ENCODE measurements around the gene DOLK. TPM values are rescaled to one million over a fixed set of nuclear protein-coding genes. Genes with fewer than 3 reads are reported as not detected.
A peak's percentile ranks its signal among the peaks of the same experiment; 100 is the strongest.

DOLK gene
- total RNA-seq, 4 donors from 2014 or later: 12.8 to 21.2 (median 16.2) TPM

GRCh38 chr9:128913048-128913900 is 34.1 kb downstream of the DOLK start:
- peaks cover 17 to 82% (median 37%) of the 10 kb centered on the region in 3 donors for H3K36me3 ChIP-seq
- H3K9me3 ChIP-seq: no peaks in the 10 kb centered on the region
- intact Hi-C loops (cut with DNase I): no loop called here
- peak overlapping the region; percentile 74 to 93 (median 91) for H3K27ac ChIP-seq
- peak overlapping the region in 2 of 4 donors; percentile 22 to 35 for H3K4me3 ChIP-seq
- no peaks in the 10 kb centered on the region for H3K27me3 ChIP-seq
- no peak for DNase-seq
- TF ChIP-seq POLR2A (IDR thresholded peaks at IDR 0.05) (no peak), CTCF (IDR thresholded peaks at IDR 0.05) (no peak)
- peaks cover 48 to 91% (median 81%) of the 10 kb centered on the region in 3 donors for H3K4me1 ChIP-seq
- WGBS, 2 donors: 48 to 66% methylated on average over 9 to 12 of the region's 15 CpGs

DNA sequence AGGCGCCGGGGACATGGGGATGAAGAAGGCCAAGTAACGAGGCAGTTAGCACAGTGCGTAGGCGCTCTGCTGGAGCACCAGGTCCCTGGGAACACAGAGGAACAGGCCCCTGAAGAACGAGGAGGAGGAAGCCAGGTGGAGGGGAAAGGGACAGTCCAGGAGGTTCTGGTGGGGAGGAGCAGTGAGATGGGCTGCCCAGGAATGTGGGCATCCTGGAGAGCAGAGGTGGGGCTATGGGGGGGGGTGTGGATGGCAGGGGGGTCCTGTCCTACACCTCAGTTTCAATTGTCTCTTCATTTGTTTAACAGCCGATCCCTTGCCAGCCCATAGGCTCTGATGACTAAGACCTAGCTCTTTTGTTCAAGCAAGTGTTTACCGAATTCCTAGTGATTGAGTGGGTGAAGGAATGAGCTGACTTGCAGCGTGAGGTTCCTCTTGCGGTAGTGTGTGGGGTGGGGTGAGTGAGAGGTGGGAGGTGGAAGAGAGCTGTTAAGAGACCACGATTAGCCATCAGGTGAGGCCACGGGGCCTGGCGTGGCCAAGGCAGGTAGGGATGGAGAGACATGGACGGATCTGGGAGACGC is 35.0 kb downstream of the DOLK start:
- no peaks in the 10 kb centered on the region for H3K27me3 ChIP-seq
- peaks cover 44 to 84% (median 77%) of the 10 kb centered on the region in 3 donors for H3K4me1 ChIP-seq
- 34 to 48% methylated on average over 13 of the region's 15 CpGs for WGBS, 2 donors
- peak overlapping the region in 2 of 4 donors; percentile 22 to 35 for H3K4me3 ChIP-seq
- peak overlapping the region; percentile 74 to 93 (median 91) for H3K27ac ChIP-seq
- H3K36me3 ChIP-seq: peaks cover 24 to 82% (median 46%) of the 10 kb centered on the region in 3 donors
- TF ChIP-seq POLR2A (IDR thresholded peaks at IDR 0.05): peak in 2 of 4 donors; percentile 16 to 34
- no peak for TF ChIP-seq CTCF (IDR thresholded peaks at IDR 0.05)
- DNase-seq: no peak
- no peaks in the 10 kb centered on the region for H3K9me3 ChIP-seq
- intact Hi-C loops (cut with DNase I): no loop called here

DNA sequence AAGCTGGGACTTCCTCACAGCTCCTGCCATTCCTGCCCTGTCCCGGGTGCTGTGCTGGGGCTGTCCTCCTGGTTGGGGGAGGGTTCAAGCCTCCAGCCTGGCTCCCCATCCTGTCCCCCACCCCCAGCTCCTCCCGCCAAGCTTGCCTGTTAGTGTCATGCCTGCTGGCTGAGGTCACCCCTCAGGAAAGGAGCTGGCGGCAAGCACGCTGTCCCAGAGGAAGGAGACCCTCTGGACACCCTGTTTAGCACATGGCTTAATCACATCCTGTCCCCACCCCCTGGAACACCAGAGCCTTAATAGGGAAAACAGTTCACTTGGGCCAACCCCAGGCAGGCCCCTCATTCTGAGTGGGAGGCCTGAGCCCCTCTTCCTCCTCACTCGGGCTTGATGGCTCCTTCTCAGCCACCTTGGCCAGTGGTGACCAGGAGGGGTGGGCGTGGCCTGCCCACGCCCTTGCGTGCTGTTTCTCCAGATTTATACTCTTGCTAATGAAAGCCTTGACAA is 35.8 kb downstream of the DOLK start:
- 8 to 28% methylated on average over 6 to 7 of the region's 8 CpGs for WGBS, 2 donors
- Histone ChIP-seq H3K4me3 (peak overlapping the region in 1 of 4 donors; percentile 35), H3K9me3 (no peaks in the 10 kb centered on the region), H3K4me1 (peaks cover 36 to 76% (median 70%) of the 10 kb centered on the region in 3 donors), H3K36me3 (peaks cover 26 to 85% (median 49%) of the 10 kb centered on the region in 3 donors), H3K27ac (peak overlapping the region; percentile 74 to 93 (median 91)), H3K27me3 (no peaks in the 10 kb centered on the region)
- intact Hi-C loops (cut with DNase I): no loop called here
- no peak for TF ChIP-seq POLR2A (IDR thresholded peaks at IDR 0.05)
- TF ChIP-seq CTCF (IDR thresholded peaks at IDR 0.05): no peak
- no peak for DNase-seq

DNA sequence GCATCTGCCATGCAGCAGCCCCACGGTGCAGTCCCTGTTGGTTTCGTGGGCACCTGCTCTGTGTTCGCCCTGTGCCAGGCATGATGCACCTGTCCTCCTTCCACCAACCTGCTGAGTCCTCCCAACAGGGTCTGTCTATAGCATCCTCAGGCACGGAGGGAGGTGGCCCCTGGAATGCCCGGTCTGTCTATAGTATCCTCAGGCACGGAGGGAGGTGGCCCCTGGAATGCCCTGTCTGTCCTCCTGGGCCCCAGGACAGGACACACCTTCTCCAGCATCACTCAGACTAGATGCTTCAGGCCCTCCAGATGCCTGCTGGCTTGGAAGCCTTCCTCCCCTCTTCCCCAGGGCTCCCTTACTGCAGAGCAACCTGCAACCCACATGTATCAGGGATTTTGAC is 36.5 kb downstream of the DOLK start:
- DNase-seq: no peak
- Histone ChIP-seq H3K4me1 (peaks cover 29 to 71% (median 63%) of the 10 kb centered on the region in 3 donors), H3K27ac (peak overlapping the region; percentile 74 to 93 (median 91)), H3K9me3 (no peaks in the 10 kb centered on the region), H3K27me3 (no peaks in the 10 kb centered on the region), H3K36me3 (peaks cover 26 to 84% (median 44%) of the 10 kb centered on the region in 3 donors), H3K4me3 (peak overlapping the region in 1 of 4 donors; percentile 35)
- WGBS, 2 donors: 60 to 100% methylated on average over 1 of the region's 6 CpGs
- TF ChIP-seq CTCF (IDR thresholded peaks at IDR 0.05): no peak
- no peak for TF ChIP-seq POLR2A (IDR thresholded peaks at IDR 0.05)
- intact Hi-C loops (cut with DNase I): no loop called here

DNA sequence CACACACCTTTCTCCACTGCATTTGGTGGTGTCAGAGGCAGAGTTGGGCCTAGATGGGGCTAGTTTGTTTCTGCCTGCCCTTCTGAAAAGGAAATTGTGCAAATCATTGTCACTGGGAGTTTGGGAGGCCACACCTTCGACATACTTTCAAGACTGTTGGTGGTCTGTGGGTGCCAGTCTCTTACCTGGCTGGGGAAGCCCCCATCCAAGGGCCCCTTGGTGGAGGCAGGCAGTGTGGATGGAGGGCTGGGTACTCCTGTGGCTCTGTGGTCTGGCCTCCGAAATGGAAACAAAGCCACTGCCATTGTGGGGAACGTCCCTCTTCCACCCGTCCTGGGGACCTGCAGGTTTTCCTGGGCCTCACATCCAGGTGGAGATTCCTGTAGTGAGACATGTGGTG is 37.5 kb downstream of the DOLK start:
- H3K4me3 ChIP-seq: no peak overlapping the region
- WGBS, 2 donors: 57 to 63% methylated on average over 1 to 2 of the region's 4 CpGs
- DNase-seq: no peak
- no peaks in the 10 kb centered on the region for H3K27me3 ChIP-seq
- peaks cover 25 to 71% (median 52%) of the 10 kb centered on the region in 3 donors for H3K4me1 ChIP-seq
- H3K27ac ChIP-seq: peak overlapping the region; percentile 48 to 93 (median 79)
- TF ChIP-seq CTCF (IDR thresholded peaks at IDR 0.05): no peak
- TF ChIP-seq POLR2A (IDR thresholded peaks at IDR 0.05): no peak
- intact Hi-C loops (cut with DNase I): no loop called here
- H3K9me3 ChIP-seq: no peaks in the 10 kb centered on the region
- peaks cover 26 to 82% (median 44%) of the 10 kb centered on the region in 3 donors for H3K36me3 ChIP-seq
